Suppressor macrophage treated with lipopolysaccharide for 4 hours (primary cell): ENCODE results near the gene NOL6.
A peak's percentile ranks its signal among the peaks of the same experiment; 100 is the strongest.
"Not testable (repeated sequence)": the region's sequence is repeated elsewhere in the genome, so short reads cannot be mapped to it uniquely, and the experiment has no call there.

Experiments used
- DNase-seq: peaks from one replicate; pipeline ENCODE4 v3.0.0-alpha.2; 2020

Gene NOL6

GRCh38 chr9:33430942-33431341 is 42.8 kb downstream of the NOL6 start:
- no peak for DNase-seq

- no peak for DNase-seq
Measured at GRCh38 chr9:33429256-33429985, 44.3 kb downstream of the NOL6 start.

DNA sequence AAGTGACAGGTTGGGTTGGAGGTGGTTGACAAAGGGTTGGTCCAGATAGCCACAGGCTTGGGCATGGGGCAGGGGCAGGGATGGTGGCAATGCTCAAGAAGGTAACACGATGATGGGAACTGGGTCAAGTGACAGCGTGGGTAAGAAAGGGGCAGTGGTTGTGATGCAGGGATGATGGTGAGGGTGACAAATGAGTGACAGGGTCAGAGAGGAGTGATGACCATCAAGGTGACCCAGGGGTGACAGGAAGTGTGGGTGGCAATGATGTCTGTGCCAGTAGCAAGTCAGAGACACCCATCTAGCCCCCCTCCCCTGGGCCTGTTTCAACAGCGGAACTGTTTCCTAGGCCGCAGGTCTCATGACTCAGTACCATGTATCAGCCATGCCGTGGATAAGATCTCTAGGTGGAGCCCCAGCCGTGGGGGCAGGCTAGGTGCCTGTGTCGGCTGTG is 46.9 kb downstream of the NOL6 start:
- no peak for DNase-seq

- no peak for DNase-seq
Measured at GRCh38 chr9:33425128-33425533, 48.6 kb downstream of the NOL6 start.

GRCh38 chr9:33424492-33424891 is 49.2 kb downstream of the NOL6 start:
- not testable (repeated sequence) for DNase-seq

- not testable (repeated sequence) for DNase-seq
Measured at GRCh38 chr9:33424043-33424442, 49.7 kb downstream of the NOL6 start.

- no peak for DNase-seq
Measured at GRCh38 chr9:33419708-33420303, 53.9 kb downstream of the NOL6 start.

GRCh38 chr9:33418090-33418489 is 55.6 kb downstream of the NOL6 start:
- no peak for DNase-seq

DNA sequence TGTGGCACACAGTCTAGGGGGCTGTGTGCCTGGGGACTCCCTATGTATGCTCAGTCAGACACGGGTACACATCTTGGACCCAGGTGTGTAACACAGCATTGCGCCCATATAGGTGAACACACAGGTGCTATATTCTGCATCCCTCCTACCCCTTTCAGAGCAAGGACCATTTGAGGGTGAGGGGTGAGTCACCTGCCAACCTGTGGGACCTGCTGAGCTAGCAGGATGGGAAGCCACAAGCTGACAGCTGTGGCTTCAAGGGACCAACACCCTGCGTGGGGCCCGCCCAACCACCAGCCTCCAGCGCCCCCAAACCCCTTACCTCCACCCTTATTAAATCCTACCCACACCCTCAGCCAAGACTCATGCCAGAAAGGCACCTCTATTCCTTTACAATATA is 56.7 kb downstream of the NOL6 start:
- no peak for DNase-seq

GRCh38 chr9:33415501-33416038 is 58.2 kb downstream of the NOL6 start:
- DNase-seq, result peak; percentile 69

- no peak for DNase-seq
Measured at GRCh38 chr9:33414889-33415500, 58.7 kb downstream of the NOL6 start.

- no peak for DNase-seq
Measured at GRCh38 chr9:33414268-33414667, 59.5 kb downstream of the NOL6 start.
